Lower leg skin (tissue), 4 donors: Measurements from ENCODE around the gene RASGRP4. TPM values are rescaled to one million over a fixed set of nuclear protein-coding genes. Genes with fewer than 3 reads are reported as not detected.

Experiments used
- DNase-seq, 2 donors: peaks; one replicate each; pipeline ENCODE4 v3.0.0-alpha.2; 2019; ENCODE audit warnings: low spot score in 2 of 2
- H3K4me3 ChIP-seq: fragments of 200-600 bp; sonication (generic); 2 replicates; pipeline ENCODE4 v1.5.1; 2017; ENCODE audit warnings: mild to moderate bottlenecking, low read depth; ENCODE audit not compliant: poor library complexity, severe bottlenecking
- CTCF ChIP-seq, 3 donors: fragments of 450-650 bp; IDR thresholded peaks; one replicate each; pipeline ENCODE4 v1.5.1; 2016; ENCODE audit warnings: antibody characterized with exemption in 3 of 3, mild to moderate bottlenecking in 3 of 3, moderate library complexity in 2 of 3
- POLR2A ChIP-seq, 2 donors: fragments of 450-650 bp; IDR thresholded peaks; one replicate each; pipeline ENCODE4 v1.6.1; 2016 to 2017; ENCODE audit warnings: antibody characterized with exemption in 2 of 2, mild to moderate bottlenecking in 1 of 2, moderate library complexity in 1 of 2
- WGBS, 2 donors: methylation state at CpG; one replicate each; pipeline ENCODE4 v1.1.5; 2018; 5-methylcytosine and 5-hydroxymethylcytosine counted together
- intact Hi-C: fragments of 100-400 bp; cut with DNase I; formaldehyde crosslinking; loops from one replicate; pipeline ENCODE4 v1.15.0; 2023; ENCODE audit warnings: low total_unique reads
- total RNA-seq, 4 donors: library from RNA; depleted of rRNA; stranded (reverse); fragments of >200 nt; gene quantifications; one replicate each; pipeline ENCODE4 v1.1.0, GENCODE V29; 2016

Gene RASGRP4
- total RNA-seq, 4 donors from 2014 or later: 1.3 to 2.3 (median 1.7) TPM

DNA sequence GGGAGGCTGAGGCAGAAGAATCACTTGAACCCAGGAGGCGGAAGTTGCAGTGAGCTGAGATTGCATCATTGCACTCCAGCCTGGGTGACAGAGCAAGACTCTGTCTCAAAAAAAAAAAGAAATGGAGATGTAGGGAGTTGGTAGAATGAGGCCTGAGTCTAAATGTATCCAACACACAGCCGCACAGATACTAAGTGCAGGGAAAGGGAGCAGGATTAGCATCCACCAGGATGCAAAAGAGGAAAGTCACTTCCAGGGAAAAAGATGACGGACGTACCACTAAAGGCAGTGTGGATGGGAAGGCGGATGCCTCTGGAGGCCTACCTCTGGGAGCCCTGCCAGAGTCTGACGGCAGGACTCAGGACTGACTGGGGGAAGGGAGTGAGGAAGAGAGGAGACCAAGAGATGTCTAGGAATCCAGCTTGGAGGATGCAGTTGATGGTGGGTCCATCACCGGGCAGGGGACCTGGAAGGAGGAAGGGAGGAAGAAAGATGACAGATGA, 16.3 kb downstream of the RASGRP4 start:
- no peak for DNase-seq
- no peak overlapping the region for H3K4me3 ChIP-seq
- TF ChIP-seq CTCF (IDR thresholded peaks at IDR 0.05) (no peak), POLR2A (IDR thresholded peaks at IDR 0.05) (no peak)
- 35 to 49% methylated on average over 7 of the region's 7 CpGs for WGBS, 2 donors
- intact Hi-C loops: loop anchor here (10.0 kb wide), 1 partner anchor 225 kb away; no protein-coding TSS in a partner anchor

DNA sequence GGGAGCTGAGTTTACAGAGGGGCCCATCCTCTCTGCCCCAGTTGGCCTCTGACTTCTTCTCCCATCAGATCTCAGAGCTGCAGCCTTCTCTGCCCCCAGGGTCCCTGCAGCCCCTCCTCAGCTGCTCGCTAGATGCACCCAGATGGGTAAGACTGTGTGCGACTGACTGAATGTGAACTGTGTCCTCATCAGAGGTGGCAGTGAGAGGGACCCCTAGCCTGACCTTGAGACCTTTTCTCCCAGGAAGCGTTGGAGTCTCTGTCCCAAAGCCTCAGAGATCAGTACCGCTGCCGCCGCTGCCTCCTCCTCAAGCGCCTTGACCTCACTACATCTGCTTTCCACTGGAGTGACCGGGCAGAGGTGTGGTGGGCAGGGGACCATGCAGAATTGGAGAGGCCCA, 20.7 kb downstream of the RASGRP4 start:
- TF ChIP-seq CTCF (IDR thresholded peaks at IDR 0.05): no peak
- no peak for TF ChIP-seq POLR2A (IDR thresholded peaks at IDR 0.05)
- 91 to 94% methylated on average over 6 to 8 of the region's 8 CpGs for WGBS, 2 donors
- intact Hi-C loops: loop anchor here (10.0 kb wide), 1 partner anchor 230 kb away; no protein-coding TSS in a partner anchor
- no peak for DNase-seq
- no peak overlapping the region for H3K4me3 ChIP-seq

DNA sequence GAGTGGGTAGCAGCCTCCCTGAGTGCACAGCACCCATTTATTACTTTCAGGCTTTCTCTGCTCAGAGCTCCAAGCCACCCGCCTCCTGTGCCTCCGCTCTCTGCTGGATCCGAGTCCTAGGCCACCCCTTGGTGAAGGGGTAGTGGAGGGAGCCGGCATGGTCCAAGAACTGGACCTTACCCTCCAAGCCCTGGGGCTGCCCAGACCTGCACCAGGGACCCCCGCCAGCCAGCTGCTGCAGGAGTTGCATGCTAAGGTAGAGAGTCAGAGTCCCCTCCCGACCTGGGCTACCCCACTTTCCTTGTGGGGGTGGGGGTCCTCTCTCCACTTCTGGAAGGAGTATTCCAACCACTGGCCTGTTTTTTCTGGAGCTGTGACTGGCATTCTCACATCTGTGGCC, 21.2 kb downstream of the RASGRP4 start:
- H3K4me3 ChIP-seq: no peak overlapping the region
- WGBS, 2 donors: 95 to 96% methylated on average over 6 of the region's 6 CpGs
- TF ChIP-seq POLR2A (IDR thresholded peaks at IDR 0.05) (no peak), CTCF (IDR thresholded peaks at IDR 0.05) (no peak)
- DNase-seq: no peak
- intact Hi-C loops: loop anchor here (10.0 kb wide), 1 partner anchor 230 kb away; no protein-coding TSS in a partner anchor

- intact Hi-C loops: loop anchor here (10.0 kb wide), 1 partner anchor 232 kb away; no protein-coding TSS in a partner anchor
- peak within 1 kb of the TSS; percentile 75 for H3K4me3 ChIP-seq
- DNase-seq: peak; percentile 94 to 99
- 0 to 1% methylated on average over 6 to 36 of the region's 82 CpGs for WGBS, 2 donors
- TF ChIP-seq CTCF (IDR thresholded peaks at IDR 0.05): peak in 1 of 3 donors; percentile 76
- no peak for TF ChIP-seq POLR2A (IDR thresholded peaks at IDR 0.05)
Measured at GRCh38 chr19:38402967-38403674, 22.9 kb downstream of the RASGRP4 start, which contains the start of gene FAM98C. FAM98C (plus strand) TSS chr19:38403093; CDS start chr19:38403154, 61 bp downstream.

GRCh38 chr19:38402623-38402966, 23.4 kb downstream of the RASGRP4 start:
- intact Hi-C loops: loop anchor here (10.0 kb wide), 1 partner anchor 232 kb away; no protein-coding TSS in a partner anchor
- WGBS, 2 donors: 2% methylated on average over 16 to 18 of the region's 18 CpGs
- no peak for TF ChIP-seq CTCF (IDR thresholded peaks at IDR 0.05)
- no peak for TF ChIP-seq POLR2A (IDR thresholded peaks at IDR 0.05)
- no peak overlapping the region for H3K4me3 ChIP-seq
- no peak for DNase-seq
